ENCODE data around the gene GYS2.

The GYS2 gene

DNA sequence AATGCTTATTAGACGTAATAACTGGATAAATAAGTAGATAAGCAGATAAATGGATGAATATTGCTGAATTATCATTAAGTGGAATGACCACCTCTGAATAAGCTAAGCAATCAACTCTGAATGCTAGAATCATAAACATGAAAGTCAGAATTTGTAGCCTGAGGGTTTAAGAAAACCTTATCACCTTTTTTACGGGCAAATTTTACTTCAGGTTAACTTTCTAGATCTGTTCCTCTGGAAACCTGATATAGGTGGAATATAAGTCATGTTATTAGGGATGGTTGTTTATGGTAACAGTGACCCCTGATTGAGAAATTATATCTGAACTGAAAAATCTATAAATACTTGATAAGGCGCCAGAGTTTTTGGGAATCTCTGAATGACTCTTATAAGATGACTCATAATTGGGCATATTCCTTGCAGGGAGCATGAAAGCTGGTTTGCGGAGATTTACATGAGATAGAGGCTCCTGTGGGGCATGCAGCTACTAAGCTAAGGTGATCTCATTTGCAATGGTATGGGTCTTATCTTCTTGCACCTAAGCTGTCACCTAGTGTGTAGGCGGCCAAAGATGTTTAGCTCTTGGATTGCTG is 66.5 kb downstream of the GYS2 start:
- POLR2A ChIA-PET (ENCODE audit: low non-redundant PET): no interaction called here
- TF ChIP-seq, protein P1, sequence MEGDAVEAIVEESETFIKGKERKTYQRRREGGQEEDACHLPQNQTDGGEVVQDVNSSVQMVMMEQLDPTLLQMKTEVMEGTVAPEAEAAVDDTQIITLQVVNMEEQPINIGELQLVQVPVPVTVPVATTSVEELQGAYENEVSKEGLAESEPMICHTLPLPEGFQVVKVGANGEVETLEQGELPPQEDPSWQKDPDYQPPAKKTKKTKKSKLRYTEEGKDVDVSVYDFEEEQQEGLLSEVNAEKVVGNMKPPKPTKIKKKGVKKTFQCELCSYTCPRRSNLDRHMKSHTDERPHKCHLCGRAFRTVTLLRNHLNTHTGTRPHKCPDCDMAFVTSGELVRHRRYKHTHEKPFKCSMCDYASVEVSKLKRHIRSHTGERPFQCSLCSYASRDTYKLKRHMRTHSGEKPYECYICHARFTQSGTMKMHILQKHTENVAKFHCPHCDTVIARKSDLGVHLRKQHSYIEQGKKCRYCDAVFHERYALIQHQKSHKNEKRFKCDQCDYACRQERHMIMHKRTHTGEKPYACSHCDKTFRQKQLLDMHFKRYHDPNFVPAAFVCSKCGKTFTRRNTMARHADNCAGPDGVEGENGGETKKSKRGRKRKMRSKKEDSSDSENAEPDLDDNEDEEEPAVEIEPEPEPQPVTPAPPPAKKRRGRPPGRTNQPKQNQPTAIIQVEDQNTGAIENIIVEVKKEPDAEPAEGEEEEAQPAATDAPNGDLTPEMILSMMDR (conservative IDR thresholded peaks at IDR 0.05; ENCODE audit: low read depth): no peak
- H3K27ac ChIP-seq: no peak overlapping the region
- CTCF ChIA-PET: no interaction called here
- peak; percentile 2 for DNase-seq (ENCODE audit: low spot score)

DNA sequence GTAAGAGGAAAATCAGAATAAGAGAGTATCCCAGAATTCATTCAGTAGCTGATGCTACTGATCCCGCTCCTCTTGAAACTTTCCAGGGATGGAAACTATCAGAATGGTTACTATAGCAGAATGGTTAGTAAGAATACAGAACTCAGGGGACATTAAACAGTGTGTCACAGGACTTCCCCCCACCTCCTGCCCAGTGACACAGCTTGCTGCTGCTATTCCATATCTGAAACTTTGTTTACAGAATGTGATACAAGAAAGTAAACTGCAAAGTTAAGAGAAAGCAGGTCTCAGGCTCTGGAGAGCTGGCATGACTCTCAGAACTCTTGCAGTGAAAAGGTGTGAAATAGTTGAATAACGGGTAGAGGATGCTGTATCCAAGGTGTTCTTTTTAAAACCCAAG is 75.2 kb downstream of the GYS2 start:
- POLR2A ChIA-PET (ENCODE audit: low non-redundant PET): no interaction called here
- CTCF ChIA-PET: no interaction called here
- no peak overlapping the region for H3K27ac ChIP-seq
- TF ChIP-seq, protein P1 (conservative IDR thresholded peaks at IDR 0.05; ENCODE audit: low read depth): no peak
- no peak for DNase-seq (ENCODE audit: low spot score)

DNA sequence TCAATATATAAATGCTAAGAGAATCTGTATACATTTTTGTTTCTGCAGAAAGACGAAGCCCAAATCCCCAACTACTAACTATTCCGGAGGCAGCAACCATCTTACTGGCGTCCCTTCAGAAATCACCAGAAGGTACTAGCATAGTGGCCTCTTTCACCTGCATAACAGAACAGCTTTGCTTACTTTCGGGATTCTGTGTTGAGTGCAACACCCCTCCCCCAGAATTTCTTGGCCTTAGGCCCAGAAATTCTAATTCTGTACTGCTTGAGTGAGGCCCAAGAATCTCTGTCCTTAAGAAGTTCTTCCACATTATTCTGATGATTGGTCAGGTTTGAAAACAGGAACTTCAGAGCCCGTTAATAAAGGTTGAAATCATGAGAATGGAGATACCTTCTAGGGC is 75.7 kb downstream of the GYS2 start:
- ChIA-PET POLR2A (ENCODE audit: low non-redundant PET) (interaction anchor here (0.6 kb wide), 1 partner anchor 128 kb away, joined by 3 read pairs; the partner anchor contains the start of gene LDHB), CTCF (no interaction called here)
- no peak overlapping the region for H3K27ac ChIP-seq
- no peak for DNase-seq (ENCODE audit: low spot score)
- TF ChIP-seq, protein P1 (conservative IDR thresholded peaks at IDR 0.05; ENCODE audit: low read depth): no peak

DNA sequence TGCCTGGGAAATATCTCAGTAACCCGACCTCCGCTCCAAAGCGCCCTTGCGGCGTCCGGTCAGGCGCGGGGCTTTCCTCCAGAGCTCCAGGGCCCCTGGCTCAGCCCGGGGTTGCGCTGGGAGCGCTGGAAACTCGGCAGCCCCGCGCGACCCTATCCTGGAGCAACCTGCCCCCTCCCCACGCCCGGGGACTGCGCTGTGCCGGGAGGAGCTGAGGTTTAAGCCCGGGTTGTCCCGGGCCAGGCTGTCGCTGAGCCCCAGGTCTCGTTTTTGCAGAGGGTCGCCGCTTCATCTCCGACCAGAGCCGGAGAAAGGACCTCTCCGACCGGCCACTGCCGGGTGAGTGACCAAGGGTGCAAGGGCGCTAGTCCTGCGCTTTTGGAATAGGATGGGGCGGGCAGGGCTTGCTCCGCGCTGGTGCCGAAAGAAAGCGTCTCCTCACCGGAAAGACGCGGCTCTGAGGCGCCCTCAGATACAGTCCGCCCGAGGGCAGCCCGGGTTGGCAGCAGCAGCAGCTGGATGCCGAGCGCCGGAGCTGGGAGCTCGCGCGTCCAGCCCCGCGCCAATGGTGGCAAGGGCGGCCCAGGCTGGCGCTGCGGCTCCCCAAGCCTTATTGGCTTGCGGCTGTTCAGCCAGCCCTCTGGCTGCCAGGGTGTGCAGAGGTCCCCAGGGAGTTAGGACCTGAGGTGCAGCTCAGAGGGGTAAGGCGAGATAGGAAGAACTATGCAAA is 77.0 kb downstream of the GYS2 start:
- TF ChIP-seq, protein P1 (conservative IDR thresholded peaks at IDR 0.05; ENCODE audit: low read depth): no peak
- no peak overlapping the region for H3K27ac ChIP-seq
- peak; percentile 41 for DNase-seq (ENCODE audit: low spot score)
- ChIA-PET CTCF (no interaction called here), POLR2A (ENCODE audit: low non-redundant PET) (interaction anchor here (1.0 kb wide), 1 partner anchor 89 kb away, joined by 3 read pairs; no protein-coding TSS in a partner anchor)

DNA sequence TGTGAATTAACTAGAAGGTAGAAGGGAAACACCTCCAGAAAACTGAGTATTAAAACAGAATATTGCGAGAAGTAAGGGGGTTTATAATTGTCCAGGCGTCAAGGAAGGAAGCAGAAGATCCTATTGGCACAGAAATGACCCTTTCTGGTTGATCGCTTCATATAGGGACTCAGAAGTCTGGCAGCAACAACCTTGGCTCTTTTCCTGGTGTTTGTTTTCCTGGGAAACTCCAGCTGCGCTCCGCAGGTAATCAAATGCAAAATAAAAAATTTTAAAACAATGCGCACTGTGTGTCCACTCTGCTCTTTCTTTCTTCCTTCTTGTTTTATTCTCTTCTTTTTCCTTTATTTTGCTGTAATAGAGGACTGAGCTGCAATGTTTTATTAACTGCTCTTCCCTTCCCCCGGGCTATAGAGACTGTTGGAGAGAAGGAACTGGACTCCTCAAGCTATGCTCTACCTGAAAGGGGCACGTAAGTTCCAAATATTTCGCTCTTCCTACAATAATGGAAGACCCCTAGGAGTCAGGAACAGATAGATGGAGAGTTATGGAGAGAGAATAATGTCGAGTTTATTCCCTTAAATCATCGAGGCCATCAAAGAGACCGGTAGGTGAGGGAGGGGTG is 77.8 kb downstream of the GYS2 start:
- no peak overlapping the region for H3K27ac ChIP-seq
- CTCF ChIA-PET: no interaction called here
- TF ChIP-seq, protein P1 (conservative IDR thresholded peaks at IDR 0.05; ENCODE audit: low read depth): no peak
- POLR2A ChIA-PET (ENCODE audit: low non-redundant PET): no interaction called here
- DNase-seq (ENCODE audit: low spot score): no peak

DNA sequence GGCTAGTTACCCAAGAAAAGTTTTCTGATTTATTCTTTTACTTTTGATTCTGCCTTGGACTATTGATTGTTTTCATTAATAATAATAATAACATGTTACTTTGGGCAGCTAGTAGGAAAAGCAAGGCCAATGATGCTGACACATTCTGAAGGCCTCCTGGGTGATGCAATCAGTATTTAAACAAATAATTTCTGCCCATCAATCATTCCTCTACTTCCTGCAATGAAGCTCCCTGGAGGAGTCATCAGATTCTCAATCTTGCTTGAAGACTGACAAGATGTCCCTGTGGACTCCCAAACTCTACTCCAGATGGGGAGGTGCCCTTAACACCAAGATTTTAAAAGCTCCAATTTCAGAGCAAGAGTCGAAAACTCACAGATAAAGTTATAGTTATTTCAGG is 78.6 kb downstream of the GYS2 start, which contains the start of gene SPX:
Gene SPX, plus strand, starts transcription at position 244 of the 400 bp plus-strand sequence. CDS start 177 bp downstream, outside the sequence.
- ChIA-PET POLR2A (ENCODE audit: low non-redundant PET) (no interaction called here), CTCF (no interaction called here)
- no peak within 1 kb of the TSS for H3K27ac ChIP-seq
- peak; percentile 34 for DNase-seq (ENCODE audit: low spot score)
- TF ChIP-seq, protein P1 (conservative IDR thresholded peaks at IDR 0.05; ENCODE audit: low read depth): no peak
